ENCODE results near the gene TRIM54.
A peak's percentile ranks its signal among the peaks of the same experiment; 100 is the strongest.
"Not testable (repeated sequence)": the region's sequence is repeated elsewhere in the genome, so short reads cannot be mapped to it uniquely, and the experiment has no call there.

TRIM54 gene

GRCh38 chr2:27262379-27263286 lies 19.6 kb upstream of the TRIM54 start, which contains the start of gene SLC30A3:
SLC30A3 (minus strand) TSS chr2:27263047; CDS start chr2:27262906, 141 bp downstream.
- TF ChIP-seq CTCF (conservative IDR thresholded peaks at IDR 0.05; ENCODE audit: low read depth) = no peak
- POLR2A ChIA-PET (ENCODE audit: low non-redundant PET) = no interaction called here
- DNase-seq (ENCODE audit: low spot score) = peak; percentile 71
- no peak within 1 kb of the TSS for H3K27ac ChIP-seq
- CTCF ChIA-PET = interaction anchor here (0.7 to 2.0 kb wide), 3 partner anchors 17 to 93 kb away, joined by 3 to 9 read pairs (median 5); no protein-coding TSS in a partner anchor

GRCh38 chr2:27263287-27264252 lies 18.7 kb upstream of the TRIM54 start:
- no peak for DNase-seq (ENCODE audit: low spot score)
- ChIA-PET CTCF (interaction anchor here (0.7 to 5.0 kb wide), 4 partner anchors 17 to 94 kb away, joined by 3 to 32 read pairs (median 6); partner anchors contain the start of gene TRIM54), POLR2A (ENCODE audit: low non-redundant PET) (no interaction called here)
- no peak for TF ChIP-seq CTCF (conservative IDR thresholded peaks at IDR 0.05; ENCODE audit: low read depth)
- H3K27ac ChIP-seq = no peak overlapping the region

GRCh38 chr2:27264253-27264752 lies 17.9 kb upstream of the TRIM54 start:
- ChIA-PET CTCF (interaction anchor here (0.8 to 5.0 kb wide), 6 partner anchors 14 to 176 kb away, joined by 3 to 32 read pairs (median 4); partner anchors contain the start of gene TRIM54), POLR2A (ENCODE audit: low non-redundant PET) (no interaction called here)
- TF ChIP-seq CTCF (conservative IDR thresholded peaks at IDR 0.05; ENCODE audit: low read depth) = no peak
- H3K27ac ChIP-seq = no peak overlapping the region
- DNase-seq (ENCODE audit: low spot score) = no peak

GRCh38 chr2:27264753-27265535 lies 17.3 kb upstream of the TRIM54 start:
- TF ChIP-seq CTCF (conservative IDR thresholded peaks at IDR 0.05; ENCODE audit: low read depth) = peak; percentile 66
- CTCF ChIA-PET = interaction anchor here (0.6 to 5.0 kb wide), 11 partner anchors 13 to 973 kb away, joined by 3 to 32 read pairs (median 3); partner anchors contain the start of gene TRIM54
- peak; percentile 64 for DNase-seq (ENCODE audit: low spot score)
- H3K27ac ChIP-seq = no peak overlapping the region
- POLR2A ChIA-PET (ENCODE audit: low non-redundant PET) = no interaction called here

- ChIA-PET CTCF (interaction anchor here (0.6 to 5.0 kb wide), 9 partner anchors 13 to 974 kb away, joined by 3 to 32 read pairs (median 3); partner anchors contain the start of gene TRIM54), POLR2A (ENCODE audit: low non-redundant PET) (no interaction called here)
- DNase-seq (ENCODE audit: low spot score) = no peak
- no peak overlapping the region for H3K27ac ChIP-seq
- TF ChIP-seq CTCF (conservative IDR thresholded peaks at IDR 0.05; ENCODE audit: low read depth) = no peak
Measured at GRCh38 chr2:27265536-27265870, 16.7 kb upstream of the TRIM54 start.

GRCh38 chr2:27268296-27268695 lies 13.9 kb upstream of the TRIM54 start:
- POLR2A ChIA-PET (ENCODE audit: low non-redundant PET) = interaction anchor here (0.7 kb wide), 1 partner anchor 13 kb away, joined by 8 read pairs; no protein-coding TSS in a partner anchor
- not testable (repeated sequence) for DNase-seq (ENCODE audit: low spot score); H3K27ac ChIP-seq
- CTCF ChIA-PET = interaction anchor here (5.0 kb wide), 1 partner anchor 12 kb away, joined by 32 read pairs; the partner anchor contains the start of gene TRIM54

All from RWPE1 (cell line).